ENCODE results near the gene TMEM121B.

Gene TMEM121B

GRCh38 chr22:17090550-17090949, 30.6 kb downstream of the TMEM121B start:
- TF ChIP-seq CTCF (IDR thresholded peaks at IDR 0.05; ENCODE audit: low read depth, low read length): no peak
- DNase-seq (ENCODE audit: low read depth, low spot score): no peak
- no peak overlapping the region for H3K4me3 ChIP-seq (ENCODE audit: low read depth, low read length)
- in situ Hi-C loops (cut with HindIII; ENCODE audit: low sequenced_read_pairs): no loop called here

DNA sequence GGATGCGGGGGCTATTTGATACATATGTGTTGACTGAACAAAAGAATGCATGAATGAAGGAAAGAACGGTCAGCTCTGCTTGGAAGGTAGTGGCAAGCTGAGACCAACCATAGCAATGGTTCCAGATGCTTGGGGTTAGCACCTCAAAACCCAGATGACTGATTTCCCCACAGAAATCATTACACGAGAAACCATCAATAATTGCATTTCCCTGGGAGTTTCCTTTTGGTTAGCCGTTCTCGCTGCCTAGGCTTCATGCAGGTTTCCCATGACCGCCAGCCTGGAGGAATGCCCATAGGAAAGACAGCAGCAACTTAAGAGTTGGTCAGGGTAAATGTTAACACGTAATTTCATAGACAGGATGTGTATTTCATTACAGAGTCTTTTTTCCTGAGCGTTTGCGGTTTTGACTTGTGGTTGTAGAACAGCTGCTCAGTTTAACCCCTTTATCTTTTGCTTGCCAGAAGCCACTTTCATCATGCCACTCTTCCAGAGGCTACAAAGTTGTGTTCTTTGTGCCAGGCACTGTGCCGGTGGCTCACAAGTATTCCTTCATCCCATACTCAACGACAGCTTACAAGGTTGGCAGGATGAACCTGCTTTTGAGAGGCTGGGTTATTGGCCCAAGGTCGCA, 33.5 kb downstream of the TMEM121B start:
- peak; percentile 77 for DNase-seq (ENCODE audit: low read depth, low spot score)
- H3K4me3 ChIP-seq (ENCODE audit: low read depth, low read length): no peak overlapping the region

DNA sequence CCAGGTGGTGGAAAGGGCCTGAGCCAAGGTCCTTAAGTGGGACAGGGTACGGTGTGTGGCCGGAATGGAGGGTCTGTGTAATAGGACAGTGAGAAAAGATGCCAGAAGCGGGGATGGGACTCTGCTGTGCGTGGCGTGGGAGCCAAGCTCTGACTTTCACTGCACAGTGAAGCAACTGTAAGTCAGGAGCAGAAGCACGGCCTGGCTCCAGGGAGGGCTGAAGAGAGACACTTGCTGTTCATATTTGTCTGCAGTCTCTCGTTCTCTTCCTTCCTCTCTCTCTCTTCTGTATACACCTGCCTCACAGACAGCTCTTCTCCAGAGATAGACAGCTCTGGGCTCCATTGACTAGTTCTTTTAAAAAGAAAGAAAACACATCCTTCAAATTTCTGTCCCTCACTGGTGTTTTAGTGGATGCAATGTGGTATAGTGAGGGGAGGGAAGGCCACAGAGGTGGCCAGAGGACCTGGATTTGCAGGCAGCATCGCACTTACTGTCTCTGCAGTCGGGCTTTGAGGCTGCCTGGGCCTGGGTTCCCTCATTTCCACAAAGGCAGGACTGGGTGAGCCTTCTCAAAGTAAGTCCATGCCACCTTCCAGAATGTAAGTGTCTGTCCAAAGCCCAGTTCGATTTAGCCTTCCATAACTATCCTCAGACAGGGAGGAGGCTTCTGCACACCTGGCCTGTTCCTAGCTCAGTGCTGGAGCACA, 34.2 kb downstream of the TMEM121B start:
- in situ Hi-C loops (cut with HindIII; ENCODE audit: low sequenced_read_pairs): no loop called here
- DNase-seq (ENCODE audit: low read depth, low spot score): no peak
- no peak for TF ChIP-seq CTCF (IDR thresholded peaks at IDR 0.05; ENCODE audit: low read depth, low read length)
- no peak overlapping the region for H3K4me3 ChIP-seq (ENCODE audit: low read depth, low read length)

More for the DNA sequence above, 33.5 kb downstream of the TMEM121B start:
- in situ Hi-C loops (cut with HindIII; ENCODE audit: low sequenced_read_pairs): no loop called here
- no peak for TF ChIP-seq CTCF (IDR thresholded peaks at IDR 0.05; ENCODE audit: low read depth, low read length)

DNA sequence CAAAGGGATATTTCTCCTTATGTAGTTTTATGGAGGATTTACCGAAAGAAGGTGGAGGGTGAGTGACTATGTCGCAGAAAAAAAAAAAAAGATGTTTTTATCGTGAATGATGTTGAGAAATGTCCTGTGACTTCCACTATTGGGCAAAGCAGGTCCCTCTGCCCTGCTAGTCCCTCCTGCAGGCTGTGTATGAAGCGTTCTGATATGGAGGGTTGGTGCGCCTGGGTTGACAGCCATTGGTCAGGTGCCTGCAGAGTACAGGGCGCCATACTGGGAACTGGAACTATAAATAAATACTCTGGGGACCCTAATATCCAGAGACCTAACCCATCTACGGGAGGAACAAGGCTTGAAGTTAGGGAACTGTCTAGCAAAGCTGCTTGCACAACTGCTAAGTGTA, 34.9 kb downstream of the TMEM121B start:
- in situ Hi-C loops (cut with HindIII; ENCODE audit: low sequenced_read_pairs): no loop called here
- no peak for TF ChIP-seq CTCF (IDR thresholded peaks at IDR 0.05; ENCODE audit: low read depth, low read length)

GRCh38 chr22:17085277-17086181, 35.6 kb downstream of the TMEM121B start:
- H3K4me3 ChIP-seq (ENCODE audit: low read depth, low read length): peak overlapping the region; percentile 67
- no peak for TF ChIP-seq CTCF (IDR thresholded peaks at IDR 0.05; ENCODE audit: low read depth, low read length)
- DNase-seq (ENCODE audit: low read depth, low spot score): no peak
- in situ Hi-C loops (cut with HindIII; ENCODE audit: low sequenced_read_pairs): no loop called here

More for the DNA sequence above, 34.9 kb downstream of the TMEM121B start:
- H3K4me3 ChIP-seq (ENCODE audit: low read depth, low read length): peak overlapping the region; percentile 67
- DNase-seq (ENCODE audit: low read depth, low spot score): no peak

DNA sequence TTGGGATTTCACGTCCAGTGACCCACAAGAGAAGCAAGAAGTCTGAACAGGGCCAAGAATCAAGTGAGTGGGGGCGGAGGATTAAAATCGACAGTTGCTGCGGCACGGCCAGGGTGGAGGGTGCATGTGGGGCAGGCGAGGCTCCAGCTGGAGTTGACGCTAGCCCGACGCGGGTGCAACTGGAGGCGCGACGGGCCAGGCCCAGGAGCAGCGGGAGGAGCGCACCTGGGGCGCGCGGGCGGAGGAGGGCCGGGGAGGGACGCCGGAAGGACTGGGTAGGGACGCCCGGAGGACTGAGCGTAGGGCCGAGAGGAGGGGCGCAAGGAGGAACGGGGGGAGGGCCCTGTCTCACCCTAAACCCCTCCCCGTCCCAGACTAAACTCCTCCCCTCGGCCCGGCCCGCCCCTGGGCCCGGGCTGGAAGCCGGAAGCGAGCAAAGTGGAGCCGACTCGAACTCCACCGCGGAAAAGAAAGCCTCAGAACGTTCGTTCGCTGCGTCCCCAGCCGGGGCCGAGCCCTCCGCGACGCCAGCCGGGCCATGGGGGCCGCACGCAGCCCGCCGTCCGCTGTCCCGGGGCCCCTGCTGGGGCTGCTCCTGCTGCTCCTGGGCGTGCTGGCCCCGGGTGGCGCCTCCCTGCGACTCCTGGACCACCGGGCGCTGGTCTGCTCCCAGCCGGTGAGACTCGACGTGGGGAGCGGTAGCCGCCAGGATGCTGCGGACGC, 36.4 kb downstream of the TMEM121B start, which contains the start of gene IL17RA:
IL17RA (plus strand) TSS at position 447 of the 723 bp plus-strand sequence; CDS start at position 539, 92 bp downstream.
- peak; percentile 85 for DNase-seq (ENCODE audit: low read depth, low spot score)
- no peak for TF ChIP-seq CTCF (IDR thresholded peaks at IDR 0.05; ENCODE audit: low read depth, low read length)
- H3K4me3 ChIP-seq (ENCODE audit: low read depth, low read length): peak within 1 kb of the TSS; percentile 67
- in situ Hi-C loops (cut with HindIII; ENCODE audit: low sequenced_read_pairs): no loop called here
